ENCODE results near the gene C1QTNF6.

Gene C1QTNF6

GRCh38 chr22:37223965-37224551 lies 36.0 kb upstream of the C1QTNF6 start:
- no peak for DNase-seq

GRCh38 chr22:37222440-37222971 lies 34.5 kb upstream of the C1QTNF6 start:
- DNase-seq: no peak

GRCh38 chr22:37221424-37222333 lies 33.6 kb upstream of the C1QTNF6 start:
- no peak for DNase-seq

GRCh38 chr22:37220543-37220981 lies 32.5 kb upstream of the C1QTNF6 start:
- no peak for DNase-seq

- no peak for DNase-seq
These were observed 31.5 kb upstream of the C1QTNF6 start for GRCh38 chr22:37219533-37219932.

- no peak for DNase-seq
These were observed 30.8 kb upstream of the C1QTNF6 start for GRCh38 chr22:37218771-37219411.

GRCh38 chr22:37218399-37218770 lies 30.3 kb upstream of the C1QTNF6 start:
- no peak for DNase-seq

GRCh38 chr22:37215890-37216289 lies 27.8 kb upstream of the C1QTNF6 start:
- no peak for DNase-seq

GRCh38 chr22:37214731-37215030 lies 26.6 kb upstream of the C1QTNF6 start:
- no peak for DNase-seq

- DNase-seq: no peak
These were observed 26.1 kb upstream of the C1QTNF6 start for GRCh38 chr22:37213941-37214730.

GRCh38 chr22:37213218-37213855 lies 25.3 kb upstream of the C1QTNF6 start:
- no peak for DNase-seq

- no peak for DNase-seq
These were observed 24.3 kb upstream of the C1QTNF6 start, which contains the start of gene SSTR3 for GRCh38 chr22:37212174-37212906. Gene SSTR3, minus strand, starts transcription at chr22:37212477. Its CDS starts 4,674 bp downstream, at chr22:37207803.

- DNase-seq: no peak
These were observed 23.8 kb upstream of the C1QTNF6 start for GRCh38 chr22:37211866-37212173.

- DNase-seq: no peak
These were observed 23.2 kb upstream of the C1QTNF6 start for GRCh38 chr22:37211075-37211865.

GRCh38 chr22:37210041-37210803 lies 22.2 kb upstream of the C1QTNF6 start:
- DNase-seq: no peak

- no peak for DNase-seq
These were observed 21.2 kb upstream of the C1QTNF6 start for GRCh38 chr22:37209140-37209845.

- DNase-seq: no peak
These were observed 20.5 kb upstream of the C1QTNF6 start for GRCh38 chr22:37208401-37209139.

- no peak for DNase-seq
These were observed 19.9 kb upstream of the C1QTNF6 start for GRCh38 chr22:37207981-37208380.

All from midbrain (tissue), 1 donor.